OCI-LY3 (cell line): Measurements from ENCODE around the gene GLB1L.
"Not testable (repeated sequence)": the region's sequence is repeated elsewhere in the genome, so short reads cannot be mapped to it uniquely, and the experiment has no call there.

ENCODE experiments used
- H2AFZ ChIP-seq: fragments of 200-600, 300-600 bp; shearing (Covaris generic); 2 replicates; pipeline ENCODE4 v1.6.0; 2014; ENCODE audit warnings: antibody characterized with exemption, low read depth, low read length
- H3K27ac ChIP-seq: fragments of 200-600, 300-600 bp; sonication (generic); 2 replicates; pipeline ENCODE4 v1.5.1; 2014; ENCODE audit warnings: mild to moderate bottlenecking, low read length, moderate library complexity, mixed read lengths
- H3K27me3 ChIP-seq: fragments of 200-600, 300-600 bp; sonication (generic); 2 replicates; pipeline ENCODE4 v1.6.1; 2014; ENCODE audit warnings: low read depth, low read length, mixed read lengths
- H3K36me3 ChIP-seq: fragments of 200-600, 300-600 bp; sonication (generic); replicated peaks from 2 replicates; pipeline ENCODE3; 2014; ENCODE audit warnings: low read depth, low read length, mixed read lengths
- H3K4me1 ChIP-seq: fragments of 300-600, 200-600 bp; sonication (generic); 2 replicates; pipeline ENCODE4 v1.6.1; 2014; ENCODE audit warnings: low read length, mixed read lengths
- H3K4me2 ChIP-seq: fragments of 200-600, 300-600 bp; sonication (generic); 2 replicates; pipeline ENCODE4 v1.6.1; 2014; ENCODE audit warnings: low read length, mixed read lengths
- H3K4me3 ChIP-seq: fragments of 300-600, 200-600 bp; sonication (generic); 2 replicates; pipeline ENCODE4 v1.5.1; 2014; ENCODE audit warnings: antibody characterized with exemption, mild to moderate bottlenecking, low read length, moderate library complexity
- H3K79me2 ChIP-seq: fragments of 300-600, 200-600 bp; shearing (Covaris generic); 2 replicates; pipeline ENCODE4 v1.6.1; 2014; ENCODE audit warnings: mild to moderate bottlenecking, low read length, mixed read lengths
- H3K9ac ChIP-seq: fragments of 300-600, 200-600 bp; shearing (Covaris generic); 2 replicates; pipeline ENCODE4 v1.6.0; 2014; ENCODE audit warnings: mild to moderate bottlenecking, low read length, moderate library complexity
- H3K9me3 ChIP-seq: fragments of 200-600, 300-600 bp; shearing (Covaris generic); 2 replicates; pipeline ENCODE4 v1.6.1; 2014; ENCODE audit warnings: low read length, mixed read lengths; ENCODE audit not compliant: insufficient read depth
- H4K20me1 ChIP-seq: fragments of 200-600, 300-600 bp; sonication (generic); 2 replicates; pipeline ENCODE4 v1.6.1; 2016; ENCODE audit warnings: low read length, mixed read lengths; ENCODE audit not compliant: insufficient read depth
- CTCF ChIP-seq: fragments of 200-600, 300-600 bp; sonication (generic); IDR thresholded peaks from 2 replicates; pipeline ENCODE4 v1.5.1; 2014; ENCODE audit warnings: antibody characterized with exemption, low read length, low read depth
- EZH2phosphoT487 ChIP-seq: fragments of 200-600 bp; shearing (Covaris generic); IDR thresholded peaks from 2 replicates; pipeline ENCODE4 v1.6.1; 2018; ENCODE audit warnings: antibody characterized with exemption, mixed run types, low read depth

Gene GLB1L

GRCh38 chr2:219204425-219205164 lies 40.6 kb downstream of the GLB1L start:
- Histone ChIP-seq H3K4me1 (peaks cover 7% of the 10 kb centered on the region), H4K20me1 (no peaks in the 10 kb centered on the region), H3K9ac (no peak overlapping the region), H3K9me3 (no peaks in the 10 kb centered on the region), H3K79me2 (no peaks in the 10 kb centered on the region), H3K27me3 (no peaks in the 10 kb centered on the region), H3K4me3 (no peak overlapping the region), H3K4me2 (no peak overlapping the region), H2AFZ (no peak overlapping the region), H3K36me3 (no peaks in the 10 kb centered on the region), H3K27ac (no peak overlapping the region)
- TF ChIP-seq CTCF (no peak), EZH2phosphoT487 (no peak)

- not testable (repeated sequence) for H3K27ac ChIP-seq, H3K9me3 ChIP-seq
Observed at GRCh38 chr2:219201331-219201730, 43.9 kb downstream of the GLB1L start.

DNA sequence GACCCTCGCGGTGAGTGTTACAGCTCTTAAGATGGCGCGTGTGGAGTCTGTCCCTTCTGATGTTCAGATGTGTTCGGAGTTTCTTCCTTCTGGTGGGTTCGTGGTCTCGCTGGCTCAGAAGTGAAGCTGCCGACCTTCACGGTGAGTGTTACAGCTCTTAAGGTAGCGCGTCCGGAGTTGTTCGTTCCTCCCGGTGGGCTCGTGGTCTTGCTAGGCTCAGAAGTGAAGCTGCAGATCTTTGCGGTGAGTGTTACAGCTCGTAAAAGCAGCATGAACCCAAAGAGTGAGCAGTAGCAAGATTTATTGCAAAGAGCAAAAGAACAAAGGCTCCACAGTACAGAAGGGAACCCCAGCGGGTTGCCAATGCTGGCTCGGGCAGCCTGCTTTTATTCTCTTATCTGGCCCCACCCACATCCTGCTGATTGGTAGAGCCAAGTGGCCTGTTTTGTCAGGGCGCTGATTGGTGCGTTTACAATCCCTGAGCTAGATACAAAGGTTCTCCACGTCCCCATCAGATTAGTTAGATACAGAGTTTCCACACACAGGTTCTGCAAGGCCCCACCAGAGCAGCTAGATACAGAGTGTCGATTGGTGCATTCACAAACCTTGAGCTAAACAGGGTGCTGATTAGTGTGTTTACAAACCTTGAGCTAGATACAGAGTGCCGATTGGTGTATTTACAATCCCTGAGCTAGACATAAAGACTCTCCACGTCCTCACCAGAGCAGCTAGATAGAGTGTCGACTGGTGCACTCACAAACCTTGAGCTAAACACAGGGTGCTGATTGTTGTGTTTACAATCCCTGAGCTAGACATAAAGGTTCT lies 44.5 kb downstream of the GLB1L start:
- not testable (repeated sequence) for H3K4me1 ChIP-seq, H3K27ac ChIP-seq

More at GRCh38 chr2:219201331-219201730, 43.9 kb downstream of the GLB1L start:
- H3K4me3 ChIP-seq, H4K20me1 ChIP-seq, H3K36me3 ChIP-seq, H3K4me2 ChIP-seq, H3K4me1 ChIP-seq, H3K9ac ChIP-seq, H2AFZ ChIP-seq, H3K79me2 ChIP-seq, H3K27me3 ChIP-seq: not testable (repeated sequence)

DNA sequence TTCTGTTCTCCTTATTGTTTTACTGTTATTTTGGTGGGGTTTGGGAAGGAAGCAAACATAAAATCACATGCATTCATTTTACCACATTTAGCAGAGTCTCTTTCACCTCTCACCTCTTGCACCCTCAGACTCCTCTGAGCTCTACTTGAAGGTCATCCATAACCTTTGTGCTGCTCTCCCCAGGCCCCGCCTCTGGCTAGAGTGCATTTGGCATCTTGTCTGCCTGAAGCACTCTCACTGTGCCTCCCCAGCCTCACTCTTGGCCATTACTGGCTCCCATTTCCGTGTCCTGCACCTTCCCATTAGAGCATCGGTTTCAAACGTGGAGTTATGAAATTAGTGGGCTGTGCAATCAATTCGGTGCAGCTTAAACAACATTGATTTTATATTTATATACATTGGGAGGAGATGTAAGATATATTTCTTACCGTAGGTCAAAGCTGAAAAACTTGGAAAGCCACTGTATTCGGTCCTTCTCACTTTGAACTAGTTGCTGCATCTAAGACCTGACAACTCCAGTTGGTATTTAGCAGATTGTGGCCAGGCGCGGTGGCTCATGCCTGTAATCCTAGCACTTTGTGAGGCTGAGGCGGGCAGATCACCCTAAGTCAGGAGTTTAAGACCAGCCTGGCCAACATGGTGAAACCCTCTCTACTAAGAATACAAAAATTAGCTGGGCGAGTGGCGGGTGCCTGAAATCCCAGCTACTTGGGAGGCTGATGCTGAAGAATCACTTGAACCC lies 45.6 kb downstream of the GLB1L start:
- H3K9me3 ChIP-seq: no peaks in the 10 kb centered on the region
- H3K4me3 ChIP-seq: no peak overlapping the region
- no peak for TF ChIP-seq CTCF
- TF ChIP-seq EZH2phosphoT487: no peak
- no peak overlapping the region for H2AFZ ChIP-seq
- H3K27ac ChIP-seq: no peak overlapping the region
- H3K79me2 ChIP-seq: no peaks in the 10 kb centered on the region
- no peak overlapping the region for H3K4me2 ChIP-seq
- no peaks in the 10 kb centered on the region for H3K4me1 ChIP-seq
- H3K36me3 ChIP-seq: no peaks in the 10 kb centered on the region
- H3K27me3 ChIP-seq: no peaks in the 10 kb centered on the region
- no peak overlapping the region for H3K9ac ChIP-seq
- H4K20me1 ChIP-seq: no peaks in the 10 kb centered on the region

More for the DNA sequence above, 44.5 kb downstream of the GLB1L start:
- H3K4me3 ChIP-seq, H3K9me3 ChIP-seq, H3K27me3 ChIP-seq, H3K9ac ChIP-seq, H3K36me3 ChIP-seq, H3K79me2 ChIP-seq, H2AFZ ChIP-seq, H3K4me2 ChIP-seq, H4K20me1 ChIP-seq: not testable (repeated sequence)
